GM21390 (cell line): ENCODE results near the gene PLXNB1.

ENCODE experiments used
- ATAC-seq: cut with Tn5 transposase; IDR thresholded peaks from one replicate; pipeline ENCODE4 v1.9.1; 2021; ENCODE audit not compliant: unreplicated experiment

The PLXNB1 gene

DNA sequence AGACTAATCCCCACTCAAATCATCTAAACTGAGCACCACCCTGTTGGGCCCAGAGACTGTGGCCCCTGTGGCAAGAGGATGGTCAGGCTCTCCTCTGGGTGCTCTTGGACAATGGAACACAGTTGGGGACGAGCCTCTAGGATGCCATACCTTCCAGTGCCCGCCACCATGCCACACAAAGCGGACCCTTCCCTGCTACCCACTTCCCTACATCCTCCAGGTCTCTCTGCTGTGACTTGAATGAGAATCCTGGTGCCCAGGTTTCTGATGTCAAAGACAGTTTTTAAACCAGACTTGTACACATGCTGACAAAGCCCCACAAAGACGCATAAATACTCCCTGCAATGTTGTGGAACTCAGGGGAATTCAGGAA is 5.3 kb upstream of the PLXNB1 start:
- ATAC-seq, result no peak

DNA sequence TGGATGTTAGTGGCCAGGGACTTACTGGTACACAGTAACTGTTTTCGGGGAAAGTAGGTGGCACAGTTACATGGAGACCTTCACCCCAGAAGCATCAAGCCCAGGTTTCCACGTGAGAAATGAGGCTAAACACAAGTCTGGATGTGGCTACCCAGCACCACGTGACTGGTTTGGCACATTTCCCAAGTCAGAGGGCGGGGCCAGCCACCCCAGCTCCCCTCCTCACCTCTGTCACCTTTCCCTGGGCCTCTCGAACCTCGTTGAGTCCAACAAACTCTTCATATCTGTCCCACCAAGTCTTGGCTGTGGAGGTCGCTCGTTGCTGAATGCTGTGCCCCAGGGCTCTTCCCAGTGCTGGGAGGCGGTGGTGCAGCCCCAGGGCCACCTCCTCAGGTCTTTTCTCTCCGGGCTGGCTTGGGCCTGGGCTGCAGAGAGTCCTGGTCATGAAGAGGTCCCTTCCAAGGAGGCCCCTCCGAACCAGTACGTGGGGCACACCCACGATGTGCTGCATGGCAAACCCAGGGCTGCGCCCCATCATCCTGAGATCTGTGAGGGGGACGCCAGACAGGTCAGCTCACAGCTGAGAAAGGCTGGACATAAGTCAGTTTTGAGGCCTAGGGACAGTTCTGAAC is 4.8 kb upstream of the PLXNB1 start:
- ATAC-seq, result no peak

DNA sequence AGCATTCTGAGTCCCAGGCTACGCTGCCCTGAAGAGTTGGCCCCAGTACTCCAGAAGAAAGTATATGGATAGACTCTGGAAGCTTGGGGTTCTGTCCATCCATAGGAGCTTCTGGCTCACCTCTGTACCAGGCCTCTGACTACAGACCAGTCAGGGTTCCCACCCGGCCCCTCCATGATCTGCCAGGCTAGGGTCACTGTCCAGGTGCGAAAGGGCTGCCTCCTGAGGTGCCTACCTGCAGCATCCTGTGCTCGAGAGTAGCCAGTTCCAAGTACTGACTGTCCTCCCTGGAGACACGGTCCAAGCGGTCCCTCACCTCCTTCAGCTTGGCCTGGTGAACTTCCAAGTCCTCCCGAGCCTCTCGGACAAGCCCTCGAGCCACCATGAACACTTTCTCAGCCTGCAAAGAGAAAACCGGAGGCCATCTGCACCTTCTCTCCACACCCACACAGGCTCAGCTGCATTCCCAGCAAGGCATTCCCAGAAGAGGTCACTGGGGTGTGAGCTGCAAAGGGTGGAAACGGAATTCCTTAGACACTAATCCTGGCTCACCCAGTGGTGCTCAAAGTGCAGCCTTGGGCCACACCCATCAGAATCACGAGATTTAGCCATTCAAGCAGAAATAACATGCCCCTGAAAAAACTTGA is 3.7 kb upstream of the PLXNB1 start:
- no peak for ATAC-seq

DNA sequence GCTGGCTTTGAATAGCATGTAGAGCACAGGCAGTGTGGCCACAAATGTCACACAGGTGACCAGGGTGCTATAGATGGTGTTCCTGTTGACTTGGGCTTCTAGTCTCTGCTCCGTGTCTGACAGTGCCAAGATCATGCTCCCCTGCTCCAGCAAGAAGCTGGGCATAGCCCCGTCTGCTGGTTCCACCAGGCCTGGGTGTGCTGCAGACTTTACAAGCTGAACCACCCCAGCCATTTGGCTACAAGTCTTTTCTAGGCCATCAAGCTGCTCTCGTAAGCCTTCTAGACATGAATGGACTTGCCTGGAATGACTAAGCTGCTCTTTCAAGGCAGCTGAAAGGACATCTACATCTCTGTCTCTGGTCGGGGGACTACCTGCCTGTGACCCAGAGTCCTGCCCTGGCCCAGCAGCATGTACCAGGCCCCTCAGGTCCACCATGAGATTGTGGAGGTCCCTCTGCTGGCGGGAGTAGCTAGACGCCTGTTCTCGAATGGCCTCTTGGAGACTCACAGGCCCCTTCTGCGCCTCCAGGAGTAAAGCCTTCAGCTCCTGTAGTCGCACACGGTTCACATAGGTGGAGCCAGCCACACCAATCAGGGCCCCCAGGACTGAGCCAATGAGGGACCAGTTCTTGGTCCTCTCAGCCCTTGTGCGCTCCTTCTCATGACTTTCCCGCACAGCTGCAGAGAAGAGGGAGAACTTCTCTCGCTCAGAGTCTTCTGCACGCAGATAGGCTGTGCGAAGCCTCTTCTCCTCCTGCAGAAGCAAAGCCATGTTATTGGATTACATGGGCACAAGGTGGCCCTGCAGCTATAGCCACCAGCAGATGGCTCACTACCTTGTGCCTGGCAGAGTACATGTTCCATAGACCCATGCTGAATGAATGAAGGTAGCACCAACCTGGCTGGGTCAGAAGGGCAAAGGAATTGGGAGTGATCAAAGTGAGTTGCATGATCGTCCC is 2.8 kb upstream of the PLXNB1 start:
- no peak for ATAC-seq

- ATAC-seq, result no peak
Measured at GRCh38 chr3:48431224-48432029, 1.5 kb upstream of the PLXNB1 start.

GRCh38 chr3:48430708-48431101 is 819 bp upstream of the PLXNB1 start:
- no peak for ATAC-seq

DNA sequence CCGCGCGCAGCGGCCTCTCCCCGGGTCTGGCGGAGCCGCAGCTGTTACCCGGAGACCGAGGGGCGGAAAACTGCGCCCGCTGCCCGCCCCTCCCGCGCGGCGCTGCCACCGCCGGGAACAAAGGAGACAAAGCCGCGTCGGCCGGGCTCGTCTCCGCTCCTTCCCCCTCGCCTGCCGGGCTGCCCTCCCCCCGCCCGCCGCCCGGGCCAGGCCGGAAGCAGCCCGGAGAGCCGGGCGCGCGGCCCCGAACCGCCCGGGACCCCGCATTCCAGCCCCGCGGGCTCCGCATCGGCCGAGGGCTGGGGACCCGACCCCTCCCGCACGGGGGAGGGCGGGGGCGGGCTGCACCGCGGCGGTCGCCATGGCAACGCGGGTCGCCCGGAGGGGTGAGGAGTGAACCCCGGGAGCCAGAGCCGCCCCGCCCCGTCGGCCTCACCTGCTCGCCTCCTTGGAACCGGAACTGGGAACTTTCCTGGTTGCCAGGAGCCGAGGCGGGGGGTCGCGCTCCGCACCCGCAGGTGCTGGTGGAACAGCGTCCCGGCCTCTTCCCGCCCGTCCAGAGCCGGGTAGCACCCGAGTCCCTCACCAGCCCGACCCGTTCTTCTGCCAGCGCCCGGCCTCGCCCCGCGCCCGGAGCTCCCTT is 448 bp downstream of the PLXNB1 start:
- peak; percentile 40 for ATAC-seq

- peak; percentile 51 for ATAC-seq
Measured at GRCh38 chr3:48428572-48429316, 1.1 kb downstream of the PLXNB1 start.

GRCh38 chr3:48428088-48428571 is 1.8 kb downstream of the PLXNB1 start:
- no peak for ATAC-seq

GRCh38 chr3:48427630-48427962 is 2.3 kb downstream of the PLXNB1 start:
- ATAC-seq, result no peak

- no peak for ATAC-seq
Measured at GRCh38 chr3:48426944-48427629, 2.8 kb downstream of the PLXNB1 start.

DNA sequence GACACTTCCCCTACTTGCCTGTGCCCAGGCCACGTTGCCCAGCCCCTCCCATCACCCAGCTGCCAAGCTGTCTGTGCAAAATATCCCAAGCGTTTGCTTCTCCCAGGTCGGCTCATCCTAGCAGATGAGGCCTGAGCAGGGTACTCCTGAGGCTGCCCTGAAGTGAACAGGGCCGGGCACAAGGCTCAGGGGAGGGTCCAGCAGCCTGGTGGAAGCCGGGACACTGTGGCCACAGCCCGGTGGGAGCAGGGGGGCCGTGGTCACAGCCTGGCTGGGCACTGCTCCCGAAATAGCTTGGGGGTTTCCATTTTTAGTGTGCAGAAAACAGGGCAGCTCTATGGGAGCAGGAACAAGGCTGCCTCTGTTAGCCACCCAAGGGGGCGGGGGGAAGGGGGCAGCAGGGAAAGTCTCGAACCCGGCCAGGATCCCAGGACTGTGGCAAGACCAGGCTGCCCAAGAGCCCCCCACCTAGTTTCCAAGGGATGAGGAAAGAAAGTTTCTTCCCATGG is 3.4 kb downstream of the PLXNB1 start:
- no peak for ATAC-seq

GRCh38 chr3:48425281-48425812 is 4.5 kb downstream of the PLXNB1 start:
- no peak for ATAC-seq

DNA sequence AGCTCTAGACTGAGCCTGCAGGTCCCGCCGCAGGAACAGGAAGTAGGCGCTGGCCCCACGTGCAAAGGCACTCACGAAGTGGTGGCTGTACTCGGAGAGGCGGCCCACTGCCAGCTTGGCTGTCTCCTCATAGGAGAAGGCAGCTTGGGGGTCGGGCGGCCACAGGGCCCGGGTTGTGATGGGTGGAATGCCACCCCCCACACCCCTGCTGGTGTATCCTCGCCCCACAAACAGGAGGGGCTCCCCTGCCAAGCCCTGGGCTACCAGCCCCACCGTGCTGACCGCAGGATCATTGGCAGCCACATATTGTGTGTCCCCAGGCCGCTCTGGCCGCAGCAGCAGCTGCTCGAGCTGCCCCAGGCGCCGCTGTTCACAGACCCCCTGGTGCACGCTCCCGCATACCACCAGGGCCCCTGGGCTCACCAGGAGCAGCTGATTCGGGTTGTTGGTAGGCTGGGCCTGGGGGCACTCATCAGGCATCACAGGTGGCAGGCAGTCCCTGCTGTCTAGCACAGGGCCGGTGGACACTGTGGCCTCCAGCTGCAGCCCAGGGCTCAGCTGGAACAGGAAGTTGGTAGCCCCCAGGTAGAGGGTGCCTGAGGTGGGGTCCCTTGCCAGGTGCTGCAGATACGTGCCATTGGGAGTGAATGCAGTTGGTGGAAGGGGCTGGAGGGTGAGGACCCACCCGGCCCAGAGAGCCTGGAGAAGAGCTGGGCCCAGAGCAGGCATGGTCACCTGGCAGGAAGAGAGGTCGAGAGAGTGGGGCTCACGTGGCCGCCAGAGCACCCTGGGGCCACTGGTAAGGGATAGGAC is 5.8 kb downstream of the PLXNB1 start:
- ATAC-seq, result no peak

DNA sequence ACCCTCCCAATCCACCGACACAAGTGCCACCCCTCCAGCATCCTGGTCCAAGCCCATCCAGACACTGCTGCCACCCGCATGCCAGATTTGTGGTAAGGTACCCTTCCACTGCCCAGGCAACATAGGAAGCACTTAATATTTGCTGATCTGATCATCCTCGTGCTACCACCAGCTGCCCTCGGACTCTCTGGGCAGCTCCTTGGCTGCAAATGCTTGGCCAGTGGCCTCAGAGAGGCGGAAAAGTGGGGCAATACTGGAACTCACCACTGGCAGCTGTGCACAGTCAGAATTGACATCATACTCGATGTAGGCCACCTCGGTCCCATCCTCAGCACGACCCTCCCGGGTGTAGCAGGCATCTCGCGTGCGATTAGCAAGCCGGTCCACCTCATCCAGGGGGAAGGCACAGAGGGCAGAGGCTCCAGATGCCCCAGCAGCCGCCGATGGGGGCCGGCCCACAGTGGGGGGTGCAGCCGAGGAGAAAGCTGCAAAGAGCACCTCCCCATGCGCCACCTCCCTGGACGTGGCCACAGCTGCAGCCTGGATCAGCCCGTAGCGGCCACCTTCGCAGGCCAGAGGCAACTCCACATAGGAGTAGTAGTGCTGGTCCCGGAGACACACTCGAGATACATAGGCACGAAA is 6.5 kb downstream of the PLXNB1 start:
- ATAC-seq, result no peak

- ATAC-seq, result no peak
Measured at GRCh38 chr3:48422681-48423080, 7.2 kb downstream of the PLXNB1 start.

- ATAC-seq, result no peak
Measured at GRCh38 chr3:48422272-48422671, 7.6 kb downstream of the PLXNB1 start.
